ENCODE data around the gene NCAPD3. TPM values are rescaled to one million over a fixed set of nuclear protein-coding genes. Genes with fewer than 3 reads are reported as not detected.

The NCAPD3 gene
- total and polyA plus RNA-seq, 9 donors = 5.8 to 12.1 (median 8.8) TPM

GRCh38 chr11:134155946-134156865 is 67.6 kb downstream of the NCAPD3 start:
- 91 to 93% (median 93%) methylated on average over 28 of the region's 28 CpGs for WGBS, 3 donors
- intact Hi-C loops (cut with DNase I) = no loop called here
- no peak overlapping the region for H3K27ac ChIP-seq
- H3K36me3 ChIP-seq = no peaks in the 10 kb centered on the region
- no peaks in the 10 kb centered on the region for H3K4me1 ChIP-seq (ENCODE audit: insufficient read depth)
- no peak overlapping the region for H3K4me3 ChIP-seq
- TF ChIP-seq EP300 (IDR thresholded peaks at IDR 0.05) (no peak), POLR2A (IDR thresholded peaks at IDR 0.05) (no peak), CTCF (IDR thresholded peaks at IDR 0.05) (no peak)
- H3K27me3 ChIP-seq = no peaks in the 10 kb centered on the region
- H3K9me3 ChIP-seq = no peaks in the 10 kb centered on the region
- no peak for DNase-seq

- no peak overlapping the region for H3K4me3 ChIP-seq
- no peak for DNase-seq
- 86 to 92% (median 87%) methylated on average over 16 of the region's 16 CpGs for WGBS, 3 donors
- TF ChIP-seq EP300 (IDR thresholded peaks at IDR 0.05) (no peak), CTCF (IDR thresholded peaks at IDR 0.05) (no peak), POLR2A (IDR thresholded peaks at IDR 0.05) (no peak)
- intact Hi-C loops (cut with DNase I) = no loop called here
- H3K36me3 ChIP-seq = no peaks in the 10 kb centered on the region
- H3K27ac ChIP-seq = no peak overlapping the region
- H3K9me3 ChIP-seq = no peaks in the 10 kb centered on the region
- no peaks in the 10 kb centered on the region for H3K27me3 ChIP-seq
- no peaks in the 10 kb centered on the region for H3K4me1 ChIP-seq (ENCODE audit: insufficient read depth)
Measured at GRCh38 chr11:134155456-134155855, 68.3 kb downstream of the NCAPD3 start.

GRCh38 chr11:134154441-134154840 is 69.3 kb downstream of the NCAPD3 start:
- DNase-seq = no peak
- Histone ChIP-seq H3K4me1 (ENCODE audit: insufficient read depth) (no peaks in the 10 kb centered on the region), H3K27me3 (no peaks in the 10 kb centered on the region), H3K36me3 (no peaks in the 10 kb centered on the region), H3K4me3 (no peak overlapping the region), H3K9me3 (no peaks in the 10 kb centered on the region), H3K27ac (no peak overlapping the region)
- 90 to 93% (median 90%) methylated on average over 10 to 11 of the region's 11 CpGs for WGBS, 3 donors
- TF ChIP-seq EP300 (IDR thresholded peaks at IDR 0.05) (no peak), POLR2A (IDR thresholded peaks at IDR 0.05) (no peak), CTCF (IDR thresholded peaks at IDR 0.05) (no peak)
- intact Hi-C loops (cut with DNase I) = no loop called here

GRCh38 chr11:134153147-134153905 is 70.4 kb downstream of the NCAPD3 start:
- Histone ChIP-seq H3K9me3 (no peaks in the 10 kb centered on the region), H3K4me3 (no peak overlapping the region), H3K4me1 (ENCODE audit: insufficient read depth) (no peaks in the 10 kb centered on the region), H3K36me3 (no peaks in the 10 kb centered on the region), H3K27ac (peak overlapping the region in 1 of 2 donors; percentile 12), H3K27me3 (no peaks in the 10 kb centered on the region)
- intact Hi-C loops (cut with DNase I) = no loop called here
- TF ChIP-seq POLR2A (IDR thresholded peaks at IDR 0.05) = no peak
- TF ChIP-seq CTCF (IDR thresholded peaks at IDR 0.05) = peak in 1 of 3 donors; percentile 8
- no peak for TF ChIP-seq EP300 (IDR thresholded peaks at IDR 0.05)
- peak in 3 of 5 donors; percentile 20 to 53 (median 45) for DNase-seq
- WGBS, 3 donors = 71 to 77% (median 75%) methylated on average over 30 of the region's 30 CpGs

Measured in ovary (tissue), 9 donors.